Hematopoietic multipotent progenitor cell treated with erythropoietin and hydrocortisone succinate and interleukin-3 and kit ligand, for 4 days (in vitro differentiated cells): Measurements from ENCODE around the gene DPH1.

Experiments used
- DNase-seq: peaks from one replicate; pipeline ENCODE4 v3.0.0-alpha.2; 2015

The DPH1 gene

DNA sequence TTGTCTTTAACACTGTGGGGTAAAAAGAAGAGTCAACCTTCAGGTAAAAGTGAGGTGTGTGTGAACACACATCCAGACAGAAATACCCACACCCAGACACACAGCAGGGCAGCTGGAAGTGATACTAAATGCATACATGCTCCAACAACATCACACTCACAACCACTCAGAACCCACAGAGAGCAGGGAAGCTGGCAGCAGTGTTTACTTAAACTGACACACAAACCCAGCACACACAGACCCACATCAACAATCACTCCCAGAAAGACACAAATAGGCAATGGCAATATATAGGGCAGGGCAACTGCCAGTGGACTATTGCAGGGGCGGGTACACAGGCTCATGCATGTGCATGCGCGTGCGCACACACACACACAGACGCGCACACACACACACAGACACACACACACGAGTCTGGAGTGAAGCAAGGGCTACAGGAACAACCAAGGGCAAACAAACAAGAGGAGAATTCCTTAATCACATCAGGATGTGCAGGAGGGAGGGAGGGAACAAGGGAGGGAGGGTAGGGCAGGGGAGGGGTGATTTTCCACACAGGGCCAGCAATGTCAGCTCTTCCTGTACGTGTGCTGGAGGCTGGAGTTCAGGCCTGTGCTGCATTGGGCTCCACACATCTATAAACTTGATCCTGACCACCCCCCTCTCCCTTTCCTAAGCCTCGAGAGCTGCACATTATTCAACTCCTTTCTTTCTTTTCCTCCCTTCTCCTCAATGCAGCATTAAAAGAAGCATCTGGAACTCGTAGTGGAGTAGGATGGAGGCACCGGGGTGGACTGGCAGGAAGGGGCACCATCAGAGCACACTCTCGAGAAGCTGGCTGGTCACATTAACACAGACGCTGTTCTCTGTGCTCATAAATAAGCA is 55.1 kb downstream of the DPH1 start:
- DNase-seq = no peak

DNA sequence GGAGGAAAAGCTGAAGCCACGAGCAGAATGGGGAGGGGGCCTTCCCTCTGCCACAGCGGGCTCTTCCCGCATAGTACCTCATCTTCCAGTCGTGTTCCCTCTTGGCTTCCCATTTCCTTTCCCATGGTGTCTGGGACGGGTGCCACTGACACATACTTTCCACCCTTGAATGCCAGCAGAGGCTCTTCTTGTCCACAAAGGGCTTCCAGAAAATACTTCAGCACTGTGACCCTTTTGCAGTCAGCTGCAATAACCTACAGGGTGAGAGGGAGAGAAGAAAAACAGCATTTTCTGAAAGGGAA is 55.6 kb downstream of the DPH1 start:
- DNase-seq = no peak

DNA sequence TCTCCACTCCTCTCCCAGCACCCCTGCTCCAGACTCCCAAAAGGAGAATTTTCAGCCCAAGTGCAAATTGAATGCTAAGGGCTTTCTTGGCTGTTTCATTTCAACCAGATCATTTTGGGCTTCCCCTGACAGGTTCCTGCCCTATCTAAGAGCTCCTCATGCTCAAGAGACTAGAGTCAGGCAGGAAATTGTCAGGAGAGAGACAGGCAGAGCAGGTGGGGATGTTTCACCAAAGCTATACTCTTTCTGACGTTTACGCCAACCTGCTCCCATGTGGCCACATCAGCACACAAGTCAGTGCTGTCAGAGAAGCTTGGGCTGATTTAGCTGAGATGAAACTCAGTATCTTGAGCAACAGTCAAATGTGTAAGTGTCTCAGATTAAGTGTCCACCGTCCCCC is 56.4 kb downstream of the DPH1 start:
- DNase-seq = no peak

DNA sequence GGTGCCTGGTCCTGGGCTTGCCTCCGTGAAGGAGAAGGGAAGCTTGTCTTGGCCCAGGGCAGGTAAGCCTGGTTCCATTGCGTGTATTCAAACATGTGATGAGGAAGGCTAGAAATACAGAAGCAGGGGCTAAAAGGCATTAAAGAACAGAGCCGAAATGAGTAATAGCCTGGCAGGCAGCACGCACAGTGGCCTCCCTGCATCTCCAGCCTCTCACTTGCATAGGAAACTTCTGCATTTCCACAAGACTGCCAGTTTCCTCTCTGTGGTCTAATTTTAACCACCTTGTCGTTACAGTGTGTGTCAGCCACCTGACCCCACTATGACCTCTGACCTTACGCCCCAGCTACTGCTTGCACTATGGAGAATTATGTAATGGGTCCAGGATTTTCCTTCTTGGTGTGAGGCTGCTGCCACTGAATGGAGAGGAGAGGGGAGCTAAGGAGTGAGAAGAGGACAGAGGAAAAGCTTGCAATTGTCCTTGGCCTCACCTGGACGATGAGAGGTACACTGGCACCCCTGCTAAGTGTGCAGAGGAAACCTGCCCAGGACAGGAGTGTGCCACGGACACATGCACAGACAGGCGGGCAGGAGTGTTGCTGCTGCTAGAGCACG is 57.8 kb downstream of the DPH1 start:
- peak; percentile 91 for DNase-seq

DNA sequence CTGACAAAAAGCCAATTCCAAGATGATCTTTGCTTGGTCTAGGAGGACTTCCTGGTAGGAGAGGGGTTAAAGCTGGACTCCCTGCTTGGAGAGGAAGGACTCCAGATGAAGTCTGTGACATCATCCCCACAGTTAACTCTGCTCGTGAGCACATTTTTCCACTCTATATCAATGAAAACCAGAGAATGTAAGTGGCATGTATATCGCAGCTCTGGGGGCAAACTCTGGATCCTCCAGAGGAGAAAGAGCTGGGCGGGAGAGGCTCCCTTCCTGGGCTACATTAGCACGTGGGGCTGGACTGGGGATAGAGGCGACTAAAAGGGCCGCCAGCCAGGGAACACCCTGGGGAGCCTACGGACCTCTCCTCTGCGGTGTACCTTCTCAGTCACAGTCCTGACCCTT is 59.1 kb downstream of the DPH1 start:
- no peak for DNase-seq

DNA sequence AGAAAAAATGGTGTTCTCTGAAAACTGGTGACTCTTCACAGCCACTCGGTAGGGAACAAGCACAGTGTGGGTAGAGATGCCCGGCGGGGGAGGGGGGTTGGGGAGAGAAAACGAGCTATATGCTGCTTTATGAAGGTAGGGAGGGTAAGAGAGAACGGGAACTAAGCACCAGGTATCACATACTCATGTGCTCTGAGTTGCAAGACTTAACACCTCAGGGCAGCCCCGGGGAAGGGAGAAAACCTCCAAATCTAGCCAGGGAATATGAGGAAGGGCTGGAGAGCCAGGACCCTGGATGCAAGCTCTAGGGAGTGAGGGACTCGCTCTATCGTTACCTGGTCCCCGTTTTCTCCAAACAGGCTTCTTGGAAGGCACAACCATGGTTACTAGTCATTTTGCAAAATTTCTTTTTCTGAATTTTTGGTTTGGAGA is 60.3 kb downstream of the DPH1 start:
- peak; percentile 25 for DNase-seq

DNA sequence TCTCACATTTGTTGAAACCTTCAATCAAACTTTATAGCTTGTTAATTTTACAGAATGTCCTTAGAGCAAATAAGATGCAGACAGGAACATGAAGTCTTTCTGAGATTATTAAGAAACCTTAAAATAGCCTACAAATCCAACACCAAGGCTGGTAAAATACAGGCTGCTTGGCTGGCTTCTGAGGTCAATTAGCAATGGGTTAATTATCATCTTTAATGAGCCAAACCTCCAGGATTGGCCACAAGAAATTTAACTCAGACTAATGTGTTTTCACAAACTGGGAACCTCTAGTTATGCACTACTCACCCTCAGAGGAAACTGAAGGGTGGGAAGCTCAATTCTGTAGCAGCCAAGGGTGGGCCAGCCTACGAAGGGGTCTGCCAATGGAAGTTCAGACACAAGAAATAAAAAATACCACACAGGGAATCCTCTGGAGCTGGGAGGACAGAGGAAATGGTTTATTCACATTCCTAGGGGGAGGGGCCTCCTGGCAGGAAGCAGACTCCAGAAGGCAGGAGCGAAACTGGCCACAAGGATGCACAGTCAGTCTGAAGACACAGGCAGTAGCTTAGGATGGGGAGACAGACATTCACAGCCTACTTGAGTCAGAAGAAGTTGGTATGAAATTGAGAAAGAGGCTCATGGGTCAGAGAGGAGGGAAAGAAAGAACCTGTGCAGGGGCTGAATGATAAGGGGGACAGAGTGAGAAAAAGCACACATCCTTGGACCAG is 61.0 kb downstream of the DPH1 start:
- no peak for DNase-seq

DNA sequence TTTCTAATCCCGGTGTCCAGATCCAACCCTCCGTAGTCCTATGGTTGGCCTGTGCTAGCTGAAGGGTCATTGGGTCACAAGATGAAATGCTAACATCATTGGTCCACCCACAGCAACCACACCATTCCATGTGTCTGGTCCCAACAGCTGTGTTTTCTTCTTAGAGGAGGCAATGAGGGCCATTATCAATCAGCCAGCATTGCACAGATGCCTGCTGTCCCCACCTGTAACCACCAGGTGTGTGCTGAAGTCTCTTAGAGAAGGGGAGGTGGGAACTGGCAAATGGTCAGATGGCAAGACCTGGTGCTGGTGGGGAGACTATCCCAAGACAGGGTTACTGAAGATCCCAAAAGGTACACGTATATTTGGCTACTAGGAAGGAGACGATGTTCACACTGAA is 62.3 kb downstream of the DPH1 start:
- DNase-seq = no peak

DNA sequence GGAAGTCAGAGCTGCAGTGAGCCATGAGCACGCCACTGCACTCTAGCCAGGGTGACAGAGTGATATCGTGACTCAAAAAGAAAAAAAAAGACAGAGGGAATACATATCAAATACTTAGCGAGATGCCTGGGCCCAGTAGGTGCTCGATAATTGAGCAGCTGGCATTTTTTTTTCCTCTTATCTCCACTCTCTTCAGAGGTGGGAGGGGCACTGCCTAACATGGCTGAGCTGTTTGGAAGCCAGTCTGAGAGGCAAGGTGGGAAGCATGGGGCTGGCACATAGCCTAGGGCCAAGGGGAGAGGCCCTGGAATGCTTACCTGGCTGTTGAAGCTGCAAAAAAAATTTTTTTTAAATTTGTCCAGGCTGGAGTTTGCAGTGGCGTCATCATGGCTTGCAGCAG is 63.4 kb downstream of the DPH1 start:
- DNase-seq = peak; percentile 61
